Fibroblast of lung (primary cell): ENCODE results near the gene NPHP4.

ENCODE experiments used
- CTCF ChIP-seq, 2 donors: IDR thresholded peaks in 1 of 2; conservative IDR thresholded peaks in 1 of 2; 1 replicate in 1 of 2; 2 replicates in 1 of 2; pipeline ENCODE4 v1.5.1; 2011 to 2012; ENCODE audit warnings: low read length in 2 of 2, control low read depth in 1 of 2, inconsistent platforms in 1 of 2, low read depth in 1 of 2, mild to moderate bottlenecking in 1 of 2
- EZH2 ChIP-seq: IDR thresholded peaks from 2 replicates; pipeline ENCODE4 v1.5.1; 2012; ENCODE audit warnings: low read length, control low read depth, mild to moderate bottlenecking; ENCODE audit errors: missing control alignments

GRCh38 chr1:6030547-6031261 is 38.5 kb upstream of the NPHP4 start:
- no peak for TF ChIP-seq CTCF (conservative IDR thresholded peaks at IDR 0.05 in 1 of 2, IDR thresholded peaks at IDR 0.05 in 1 of 2; ENCODE audit: low read depth in 1 of 2, low read length in 2 of 2)
- no peak for TF ChIP-seq EZH2
